ENCODE results near the gene AMER2.

DNA sequence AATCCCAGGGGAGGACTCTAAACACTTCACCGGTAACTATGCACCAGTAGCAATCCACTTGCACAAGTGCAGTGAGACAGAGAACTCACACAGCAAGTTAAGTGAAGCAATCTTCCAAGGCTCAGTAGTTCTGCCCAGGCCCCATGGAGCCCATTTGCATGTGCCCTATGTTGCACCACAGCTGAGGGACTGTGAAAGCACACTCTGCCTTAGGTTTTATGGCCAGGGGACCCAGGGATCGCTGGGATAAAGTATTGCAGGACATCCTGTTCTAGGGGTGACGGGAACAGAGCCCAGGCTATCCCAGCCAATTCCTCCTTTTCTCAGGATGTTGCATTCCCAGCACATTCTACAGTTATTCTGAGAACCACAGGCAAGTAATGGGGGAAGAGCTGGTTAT lies 6.0 kb upstream of the AMER2 start:
- TF ChIP-seq EZH2 (IDR thresholded peaks at IDR 0.05; ENCODE audit: insufficient read depth, poor library complexity, severe bottlenecking) (no peak), EZH2phosphoT487 (IDR thresholded peaks at IDR 0.05; ENCODE audit: insufficient read depth, low read depth) (no peak)
